HepG2 (cell line): ENCODE measurements around the gene CXADR.

Source experiments
- BCLAF1 ChIP-seq: fragments of 450-650 bp; IDR thresholded peaks from 2 replicates; pipeline ENCODE4 v1.6.1; 2017; ENCODE audit warnings: mild to moderate bottlenecking
- CTCF ChIP-seq: sonication (generic); formaldehyde crosslinking; IDR thresholded peaks from 2 replicates; pipeline ENCODE4 v1.5.0; 2020; ENCODE audit warnings: mild to moderate bottlenecking, missing genetic modification reagents, moderate library complexity
- GMEB1 ChIP-seq: sonication (generic); formaldehyde crosslinking; IDR thresholded peaks from 2 replicates; pipeline ENCODE4 v1.5.1; 2020; ENCODE audit warnings: missing genetic modification reagents, mild to moderate bottlenecking, borderline replicate concordance
- JUND ChIP-seq: sonication (generic); formaldehyde crosslinking; IDR thresholded peaks from 2 replicates; pipeline ENCODE4 v1.8.0; 2022; ENCODE audit warnings: mild to moderate bottlenecking, missing genetic modification reagents
- KLF9 ChIP-seq: IDR thresholded peaks from 2 replicates; pipeline ENCODE4 v1.6.1; 2016; ENCODE audit warnings: low read depth
- PATZ1 ChIP-seq: sonication (generic); formaldehyde crosslinking; IDR thresholded peaks from 2 replicates; pipeline ENCODE4 v1.4.0; 2020; ENCODE audit warnings: missing genetic modification reagents
- ZNF367 ChIP-seq: sonication (generic); formaldehyde crosslinking; IDR thresholded peaks from 2 replicates; pipeline ENCODE4 v1.4.0; 2020; ENCODE audit warnings: missing genetic modification reagents, borderline replicate concordance
- ZNF672 ChIP-seq: sonication (generic); formaldehyde crosslinking; IDR thresholded peaks from 2 replicates; pipeline ENCODE4 v1.8.1; 2022; ENCODE audit warnings: missing genetic modification reagents

GRCh38 chr21:17538576-17538975 is 25.7 kb downstream of the CXADR start:
- TF ChIP-seq PATZ1: no peak
- TF ChIP-seq JUND (CRISPR knock-in tag): no peak
- no peak for TF ChIP-seq GMEB1 (CRISPR knock-in tag)
- TF ChIP-seq ZNF367: no peak
- no peak for TF ChIP-seq ZNF672
- no peak for TF ChIP-seq CTCF (CRISPR knock-in tag)
- TF ChIP-seq KLF9: no peak
- TF ChIP-seq BCLAF1: no peak
